ENCODE measurements around the gene COL27A1. TPM values are rescaled to one million over a fixed set of nuclear protein-coding genes. Genes with fewer than 3 reads are reported as not detected.
"Not testable (repeated sequence)": the region's sequence is repeated elsewhere in the genome, so short reads cannot be mapped to it uniquely, and the experiment has no call there.

Gene COL27A1
- total RNA-seq, 1 donor from 2014 or later = 4.3 TPM

- Mint-ChIP-seq H3K4me1 (no peaks in the 10 kb centered on the region), H3K27me3 (ENCODE audit: insufficient read depth, low read depth) (peaks cover 3% of the 10 kb centered on the region), H3K4me3 (no peak overlapping the region), H3K27ac (no peak overlapping the region), H3K9me3 (peaks cover 11% of the 10 kb centered on the region), H3K36me3 (peaks cover 15% of the 10 kb centered on the region)
- no peaks in the 10 kb centered on the region for H3F3A ChIP-seq (ENCODE audit: low read depth)
- H3K79me2 ChIP-seq (ENCODE audit: low read depth) = no peaks in the 10 kb centered on the region
- no peak overlapping the region for H3K9ac ChIP-seq
- H3K27ac ChIP-seq = no peak overlapping the region
- H3K4me1 ChIP-seq = no peaks in the 10 kb centered on the region
- peaks cover 5% of the 10 kb centered on the region for H3K9me3 ChIP-seq (ENCODE audit: low read depth)
- no peaks in the 10 kb centered on the region for H3K36me3 ChIP-seq
- DNase-seq (ENCODE audit: low spot score) = no peak
- H3K27me3 ChIP-seq = no peaks in the 10 kb centered on the region
- no peak overlapping the region for H3K4me2 ChIP-seq
- TF ChIP-seq EZH2 (IDR thresholded peaks at IDR 0.05) (no peak), EZH2phosphoT487 (IDR thresholded peaks at IDR 0.05) (no peak)
- TF ChIP-seq, protein P1, sequence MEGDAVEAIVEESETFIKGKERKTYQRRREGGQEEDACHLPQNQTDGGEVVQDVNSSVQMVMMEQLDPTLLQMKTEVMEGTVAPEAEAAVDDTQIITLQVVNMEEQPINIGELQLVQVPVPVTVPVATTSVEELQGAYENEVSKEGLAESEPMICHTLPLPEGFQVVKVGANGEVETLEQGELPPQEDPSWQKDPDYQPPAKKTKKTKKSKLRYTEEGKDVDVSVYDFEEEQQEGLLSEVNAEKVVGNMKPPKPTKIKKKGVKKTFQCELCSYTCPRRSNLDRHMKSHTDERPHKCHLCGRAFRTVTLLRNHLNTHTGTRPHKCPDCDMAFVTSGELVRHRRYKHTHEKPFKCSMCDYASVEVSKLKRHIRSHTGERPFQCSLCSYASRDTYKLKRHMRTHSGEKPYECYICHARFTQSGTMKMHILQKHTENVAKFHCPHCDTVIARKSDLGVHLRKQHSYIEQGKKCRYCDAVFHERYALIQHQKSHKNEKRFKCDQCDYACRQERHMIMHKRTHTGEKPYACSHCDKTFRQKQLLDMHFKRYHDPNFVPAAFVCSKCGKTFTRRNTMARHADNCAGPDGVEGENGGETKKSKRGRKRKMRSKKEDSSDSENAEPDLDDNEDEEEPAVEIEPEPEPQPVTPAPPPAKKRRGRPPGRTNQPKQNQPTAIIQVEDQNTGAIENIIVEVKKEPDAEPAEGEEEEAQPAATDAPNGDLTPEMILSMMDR (IDR thresholded peaks at IDR 0.05) = no peak
- no peaks in the 10 kb centered on the region for H4K20me1 ChIP-seq (ENCODE audit: low read depth)
- no peak overlapping the region for H3K4me3 ChIP-seq
- no peak overlapping the region for H2AFZ ChIP-seq (replicated peaks)
Observed at GRCh38 chr9:114187827-114188226, 32.5 kb downstream of the COL27A1 start.

GRCh38 chr9:114189823-114190562, 34.7 kb downstream of the COL27A1 start:
- H3K27ac Mint-ChIP-seq = no peak overlapping the region
- H3K27me3 Mint-ChIP-seq (ENCODE audit: insufficient read depth, low read depth) = peaks cover 7% of the 10 kb centered on the region
- H3K79me2 ChIP-seq (ENCODE audit: low read depth) = no peaks in the 10 kb centered on the region
- no peak overlapping the region for H3K4me2 ChIP-seq
- H3K27ac ChIP-seq = no peak overlapping the region
- H3K4me1 Mint-ChIP-seq = no peaks in the 10 kb centered on the region
- no peaks in the 10 kb centered on the region for H4K20me1 ChIP-seq (ENCODE audit: low read depth)
- H3K27me3 ChIP-seq = no peaks in the 10 kb centered on the region
- H3K9me3 ChIP-seq (ENCODE audit: low read depth) = peaks cover 5% of the 10 kb centered on the region
- H3K36me3 Mint-ChIP-seq = peaks cover 12% of the 10 kb centered on the region
- H3K4me3 ChIP-seq = no peak overlapping the region
- no peak for DNase-seq (ENCODE audit: low spot score)
- TF ChIP-seq EZH2phosphoT487 (IDR thresholded peaks at IDR 0.05) = no peak
- TF ChIP-seq, protein P1 (IDR thresholded peaks at IDR 0.05) = no peak
- no peak for TF ChIP-seq EZH2 (IDR thresholded peaks at IDR 0.05)
- H3K4me3 Mint-ChIP-seq = no peak overlapping the region
- H3K4me1 ChIP-seq = no peaks in the 10 kb centered on the region
- peaks cover 11% of the 10 kb centered on the region for H3K9me3 Mint-ChIP-seq
- H3K36me3 ChIP-seq = no peaks in the 10 kb centered on the region
- H3F3A ChIP-seq (ENCODE audit: low read depth) = no peaks in the 10 kb centered on the region
- no peak overlapping the region for H2AFZ ChIP-seq (replicated peaks)
- H3K9ac ChIP-seq = no peak overlapping the region

DNA sequence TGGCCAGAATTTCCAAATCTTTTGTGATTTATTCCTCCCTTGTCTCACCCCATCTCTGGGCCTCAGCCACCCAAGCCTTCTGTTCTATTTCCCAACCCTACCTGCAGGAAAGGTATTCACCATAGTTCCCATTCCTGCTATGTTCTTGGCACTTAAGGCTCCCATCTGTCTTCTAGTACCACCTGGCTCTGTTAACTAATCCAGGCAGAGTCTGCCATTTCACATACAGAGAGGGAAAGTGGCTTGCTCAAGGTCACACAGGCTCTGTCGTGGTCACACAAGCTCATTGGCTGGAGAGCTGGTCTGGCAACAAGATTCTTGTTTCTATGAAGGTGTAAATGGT, 35.2 kb downstream of the COL27A1 start:
- H3K27ac ChIP-seq = no peak overlapping the region
- H3F3A ChIP-seq (ENCODE audit: low read depth) = no peaks in the 10 kb centered on the region
- no peaks in the 10 kb centered on the region for H4K20me1 ChIP-seq (ENCODE audit: low read depth)
- no peak overlapping the region for H2AFZ ChIP-seq (replicated peaks)
- Mint-ChIP-seq H3K9me3 (peaks cover 11% of the 10 kb centered on the region), H3K4me1 (no peaks in the 10 kb centered on the region), H3K27me3 (ENCODE audit: insufficient read depth, low read depth) (peaks cover 7% of the 10 kb centered on the region), H3K36me3 (peaks cover 12% of the 10 kb centered on the region), H3K27ac (no peak overlapping the region), H3K4me3 (no peak overlapping the region)
- no peak overlapping the region for H3K9ac ChIP-seq
- no peak overlapping the region for H3K4me2 ChIP-seq
- H3K79me2 ChIP-seq (ENCODE audit: low read depth) = no peaks in the 10 kb centered on the region
- H3K27me3 ChIP-seq = no peaks in the 10 kb centered on the region
- H3K4me1 ChIP-seq = no peaks in the 10 kb centered on the region
- TF ChIP-seq EZH2 (IDR thresholded peaks at IDR 0.05) (no peak), EZH2phosphoT487 (IDR thresholded peaks at IDR 0.05) (no peak)
- TF ChIP-seq, protein P1 (IDR thresholded peaks at IDR 0.05) = no peak
- DNase-seq (ENCODE audit: low spot score) = no peak
- H3K4me3 ChIP-seq = no peak overlapping the region
- H3K36me3 ChIP-seq = no peaks in the 10 kb centered on the region
- peaks cover 5% of the 10 kb centered on the region for H3K9me3 ChIP-seq (ENCODE audit: low read depth)

DNA sequence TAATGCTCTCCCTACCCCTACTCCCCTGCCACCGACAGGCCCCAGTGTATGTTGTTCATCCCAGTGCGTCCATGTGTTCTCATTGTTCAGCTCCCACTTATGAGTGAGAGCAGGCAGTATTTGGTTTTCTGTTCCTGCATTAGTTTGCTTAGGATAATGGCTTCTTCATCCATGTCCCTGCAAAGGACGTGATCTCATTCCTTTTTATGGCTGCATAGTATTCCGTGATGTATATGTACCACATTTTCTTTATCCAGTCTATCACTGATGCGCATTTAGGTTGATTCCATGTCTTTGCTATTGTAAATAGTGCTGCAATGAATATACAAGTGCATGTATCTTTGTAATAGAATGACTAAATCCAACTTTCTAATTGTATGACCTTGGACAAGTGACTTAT, 36.1 kb downstream of the COL27A1 start:
- not testable (repeated sequence) for H3K79me2 ChIP-seq (ENCODE audit: low read depth); H3F3A ChIP-seq (ENCODE audit: low read depth); H2AFZ ChIP-seq (replicated peaks); H3K4me1 Mint-ChIP-seq; H3K4me3 ChIP-seq; H3K27ac ChIP-seq; DNase-seq (ENCODE audit: low spot score); H3K4me2 ChIP-seq; H3K27me3 Mint-ChIP-seq (ENCODE audit: insufficient read depth, low read depth); H3K27me3 ChIP-seq; H3K27ac Mint-ChIP-seq; H4K20me1 ChIP-seq (ENCODE audit: low read depth); H3K4me1 ChIP-seq; H3K4me3 Mint-ChIP-seq; H3K36me3 ChIP-seq; H3K9ac ChIP-seq; H3K9me3 ChIP-seq (ENCODE audit: low read depth)
- peaks cover 11% of the 10 kb centered on the region for H3K9me3 Mint-ChIP-seq
- H3K36me3 Mint-ChIP-seq = peaks cover 10% of the 10 kb centered on the region
